ENCODE results near the gene DOCK8. TPM values are rescaled to one million over a fixed set of nuclear protein-coding genes. Genes with fewer than 3 reads are reported as not detected.

DOCK8 gene
- total RNA-seq, 1 experiment from 2014 or later = 1.4 TPM

DNA sequence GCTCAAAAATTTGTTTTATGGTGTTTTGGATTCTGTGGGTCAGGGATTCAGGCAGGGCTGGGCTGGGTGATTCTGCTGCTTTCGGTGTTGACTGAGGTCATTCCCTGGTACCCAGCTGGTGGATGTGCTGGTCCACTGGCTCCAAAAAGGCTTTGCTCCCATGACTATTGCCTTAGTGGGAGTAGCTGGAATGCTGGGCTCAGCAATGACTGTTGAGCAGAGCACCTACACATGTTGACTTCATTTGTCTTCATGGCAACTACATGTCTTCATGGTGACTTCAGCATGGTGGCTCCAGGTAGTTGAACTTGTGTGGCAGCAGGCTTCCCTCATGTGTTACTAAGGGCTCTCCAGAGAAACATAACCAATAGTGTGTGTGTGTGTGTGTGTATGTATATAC, 297.2 kb downstream of the DOCK8 start:
- Histone ChIP-seq H3K4ac (ENCODE audit: low read depth, low read length) (no peak overlapping the region), H4K5ac (ENCODE audit: insufficient read length, low read depth, low read length) (no peak overlapping the region), H3K9me3 (ENCODE audit: control insufficient read depth, low read depth, low read length) (no peaks in the 10 kb centered on the region), H2AFZ (ENCODE audit: low read length) (no peak overlapping the region), H3K23me2 (ENCODE audit: insufficient read length, low read depth, low read length, poor library complexity, severe bottlenecking) (no peaks in the 10 kb centered on the region), H3T11ph (ENCODE audit: low read length) (no peak overlapping the region), H3K27me3 (ENCODE audit: insufficient read depth, low read length) (no peaks in the 10 kb centered on the region), H3K18ac (ENCODE audit: insufficient read length, low read depth, low read length) (no peak overlapping the region), H4K91ac (ENCODE audit: insufficient read length, low read depth, low read length) (no peak overlapping the region), H3K56ac (ENCODE audit: insufficient read length, low read depth, low read length) (no peak overlapping the region), H3K4me1 (ENCODE audit: insufficient read depth, low read length) (no peaks in the 10 kb centered on the region), H3K27ac (ENCODE audit: insufficient read length, low read depth, low read length) (no peak overlapping the region), H2BK120ac (ENCODE audit: low read depth, low read length, poor library complexity, severe bottlenecking) (no peak overlapping the region), H2AK5ac (ENCODE audit: insufficient read length, low read length) (no peak overlapping the region), H3K14ac (ENCODE audit: insufficient read depth, low read length) (no peak overlapping the region), H2BK5ac (ENCODE audit: insufficient read length, low read length) (no peak overlapping the region), H2BK20ac (ENCODE audit: low read depth, low read length, poor library complexity, severe bottlenecking) (no peak overlapping the region), H3K79me2 (ENCODE audit: insufficient read depth, low read length) (peaks cover 2% of the 10 kb centered on the region; the same call in 1 of the 2 replicates), H4K20me1 (ENCODE audit: control insufficient read depth, insufficient read depth, insufficient read length) (no peaks in the 10 kb centered on the region), H2BK12ac (ENCODE audit: insufficient read length, low read depth, low read length) (no peak overlapping the region), H3K79me1 (ENCODE audit: insufficient read depth, low read depth, low read length, poor library complexity, severe bottlenecking) (peaks cover 8% of the 10 kb centered on the region), H3K9ac (ENCODE audit: extremely low read depth, insufficient read length, low read length) (no peak overlapping the region), H3K4me2 (ENCODE audit: insufficient read depth, insufficient read length, low read length) (no peak overlapping the region), H3K23ac (ENCODE audit: insufficient read length, low read depth, low read length) (no peak overlapping the region), H4K8ac (replicated peaks; ENCODE audit: insufficient read length, low read depth, low read length) (no peak overlapping the region), H2BK15ac (ENCODE audit: low read depth, low read length) (no peak overlapping the region)
- DNase-seq = no peak
- Mint-ChIP-seq H3K9me3 (peaks cover 7 to 9% of the 10 kb centered on the region in 2 experiments), H3K36me3 (ENCODE audit: insufficient read depth in 1 of 3, low read depth in 3 of 3) (peaks cover 6 to 12% (median 10%) of the 10 kb centered on the region in 3 experiments; a peak in 6 of 7 replicates), H3K27me3 (ENCODE audit: low read depth) (peaks cover under 1% of the 10 kb centered on the region; the same call in 1 of the 2 replicates), H3K4me3 (no peak overlapping the region), H3K4me1 (peaks cover 5 to 10% of the 10 kb centered on the region in 2 experiments; a peak in 3 of 4 replicates), H3K27ac (no peak overlapping the region)
- TF ChIP-seq, protein P1, sequence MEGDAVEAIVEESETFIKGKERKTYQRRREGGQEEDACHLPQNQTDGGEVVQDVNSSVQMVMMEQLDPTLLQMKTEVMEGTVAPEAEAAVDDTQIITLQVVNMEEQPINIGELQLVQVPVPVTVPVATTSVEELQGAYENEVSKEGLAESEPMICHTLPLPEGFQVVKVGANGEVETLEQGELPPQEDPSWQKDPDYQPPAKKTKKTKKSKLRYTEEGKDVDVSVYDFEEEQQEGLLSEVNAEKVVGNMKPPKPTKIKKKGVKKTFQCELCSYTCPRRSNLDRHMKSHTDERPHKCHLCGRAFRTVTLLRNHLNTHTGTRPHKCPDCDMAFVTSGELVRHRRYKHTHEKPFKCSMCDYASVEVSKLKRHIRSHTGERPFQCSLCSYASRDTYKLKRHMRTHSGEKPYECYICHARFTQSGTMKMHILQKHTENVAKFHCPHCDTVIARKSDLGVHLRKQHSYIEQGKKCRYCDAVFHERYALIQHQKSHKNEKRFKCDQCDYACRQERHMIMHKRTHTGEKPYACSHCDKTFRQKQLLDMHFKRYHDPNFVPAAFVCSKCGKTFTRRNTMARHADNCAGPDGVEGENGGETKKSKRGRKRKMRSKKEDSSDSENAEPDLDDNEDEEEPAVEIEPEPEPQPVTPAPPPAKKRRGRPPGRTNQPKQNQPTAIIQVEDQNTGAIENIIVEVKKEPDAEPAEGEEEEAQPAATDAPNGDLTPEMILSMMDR (conservative IDR thresholded peaks at IDR 0.05) = no peak
- WGBS (ENCODE audit: extremely low coverage, insufficient read length, low lambda C conversion rate) = no CpG with 5 or more reads among the region's 1 CpG
